ENCODE results near the gene NXN. TPM values are rescaled to one million over a fixed set of nuclear protein-coding genes. Genes with fewer than 3 reads are reported as not detected.

Gene NXN
- polyA plus RNA-seq, 3 donors: not detected

DNA sequence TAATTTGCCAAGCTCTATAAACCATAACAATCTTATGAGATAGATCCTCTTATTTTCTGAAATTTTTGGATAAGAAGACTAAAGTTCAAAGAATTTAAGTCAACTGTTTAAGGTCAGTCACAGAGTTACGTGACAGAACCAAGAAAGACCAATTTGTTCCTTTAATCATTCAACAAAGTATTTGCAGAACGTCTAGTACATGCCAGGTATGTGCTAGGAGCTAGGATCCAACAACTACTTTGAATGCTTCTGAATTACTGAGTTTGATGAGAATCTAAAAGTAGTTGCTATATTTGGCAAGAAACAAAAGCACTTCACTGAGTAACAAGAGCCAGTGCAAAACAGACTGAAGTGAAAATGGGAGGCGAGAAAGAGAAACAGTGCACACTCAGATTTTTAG lies 212.5 kb downstream of the NXN start:
- H3K9ac ChIP-seq (ENCODE audit: insufficient read depth, low read length, poor library complexity, severe bottlenecking): no peak overlapping the region
- H3K4me1 Mint-ChIP-seq: no peaks in the 10 kb centered on the region
- no peak overlapping the region for H3K4me3 ChIP-seq (replicated peaks in 1 of 3; ENCODE audit: low read depth in 2 of 3, low read length in 3 of 3)
- peaks cover 66 to 84% of the 10 kb centered on the region in 2 donors for H3K36me3 Mint-ChIP-seq
- no peak overlapping the region for H3K27ac ChIP-seq (ENCODE audit: low read depth in 1 of 2, low read length in 2 of 2)
- H3K36me3 ChIP-seq (replicated peaks in 1 of 2; ENCODE audit: control insufficient read depth in 1 of 2, insufficient read depth in 2 of 2, low read length in 2 of 2): peaks cover 62 to 76% of the 10 kb centered on the region in 2 donors
- 96% methylated on average over 2 of the region's 3 CpGs for WGBS (ENCODE audit: insufficient coverage)
- DNase-seq: no peak
- intact Hi-C loops (cut with micrococcal nuclease): no loop called here
- H3K27me3 ChIP-seq (ENCODE audit: control insufficient read depth in 2 of 2, insufficient read depth in 2 of 2, low read length in 2 of 2): no peaks in the 10 kb centered on the region
- no peaks in the 10 kb centered on the region for H4K20me1 ChIP-seq (ENCODE audit: insufficient read depth, low read length)
- H3K9me3 ChIP-seq (replicated peaks in 1 of 2; ENCODE audit: control insufficient read depth in 1 of 2, insufficient read depth in 1 of 2, low read length in 2 of 2): no peaks in the 10 kb centered on the region
- no peak overlapping the region for H3K27ac Mint-ChIP-seq
- H3K4me1 ChIP-seq (ENCODE audit: control insufficient read depth in 1 of 2, insufficient read depth in 2 of 2, low read length in 2 of 2): no peaks in the 10 kb centered on the region
- H3K27me3 Mint-ChIP-seq (ENCODE audit: low read depth in 3 of 3): no peaks in the 10 kb centered on the region
- H3K79me2 ChIP-seq (ENCODE audit: insufficient read depth, low read length): no peaks in the 10 kb centered on the region
- TF ChIP-seq, protein P1, sequence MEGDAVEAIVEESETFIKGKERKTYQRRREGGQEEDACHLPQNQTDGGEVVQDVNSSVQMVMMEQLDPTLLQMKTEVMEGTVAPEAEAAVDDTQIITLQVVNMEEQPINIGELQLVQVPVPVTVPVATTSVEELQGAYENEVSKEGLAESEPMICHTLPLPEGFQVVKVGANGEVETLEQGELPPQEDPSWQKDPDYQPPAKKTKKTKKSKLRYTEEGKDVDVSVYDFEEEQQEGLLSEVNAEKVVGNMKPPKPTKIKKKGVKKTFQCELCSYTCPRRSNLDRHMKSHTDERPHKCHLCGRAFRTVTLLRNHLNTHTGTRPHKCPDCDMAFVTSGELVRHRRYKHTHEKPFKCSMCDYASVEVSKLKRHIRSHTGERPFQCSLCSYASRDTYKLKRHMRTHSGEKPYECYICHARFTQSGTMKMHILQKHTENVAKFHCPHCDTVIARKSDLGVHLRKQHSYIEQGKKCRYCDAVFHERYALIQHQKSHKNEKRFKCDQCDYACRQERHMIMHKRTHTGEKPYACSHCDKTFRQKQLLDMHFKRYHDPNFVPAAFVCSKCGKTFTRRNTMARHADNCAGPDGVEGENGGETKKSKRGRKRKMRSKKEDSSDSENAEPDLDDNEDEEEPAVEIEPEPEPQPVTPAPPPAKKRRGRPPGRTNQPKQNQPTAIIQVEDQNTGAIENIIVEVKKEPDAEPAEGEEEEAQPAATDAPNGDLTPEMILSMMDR (IDR thresholded peaks at IDR 0.05): no peak
- no peak overlapping the region for H3K4me3 Mint-ChIP-seq
- H2AFZ ChIP-seq (ENCODE audit: insufficient read depth, low read depth, low read length, poor library complexity, severe bottlenecking): no peak overlapping the region
- H3K9me3 Mint-ChIP-seq: peaks cover 0 to 1% (median 0%) of the 10 kb centered on the region in 7 donors
- no peak overlapping the region for H3K4me2 ChIP-seq (replicated peaks; ENCODE audit: extremely low read depth, low read length, poor library complexity, severe bottlenecking)

DNA sequence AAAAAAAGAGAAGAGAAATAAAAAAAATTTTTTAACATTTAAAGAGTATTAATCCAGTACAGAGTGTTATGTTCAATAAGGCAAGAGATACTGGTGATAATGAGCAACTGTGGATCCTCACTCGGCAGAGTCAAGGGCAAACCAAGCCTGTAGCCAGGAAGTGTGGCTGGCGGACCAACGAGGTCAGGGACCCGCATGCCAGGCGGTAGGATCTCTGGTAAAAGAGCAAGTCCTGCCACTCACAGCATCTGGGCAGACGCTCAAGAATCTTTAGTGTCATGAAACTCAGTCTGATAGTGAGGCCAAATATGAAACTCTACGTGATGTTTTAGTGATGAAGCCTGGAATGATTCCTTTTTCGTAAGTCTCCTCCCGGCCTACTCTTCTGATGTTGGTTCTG lies 219.2 kb downstream of the NXN start:
- H3K4me1 Mint-ChIP-seq: no peaks in the 10 kb centered on the region
- no peaks in the 10 kb centered on the region for H3K27me3 Mint-ChIP-seq (ENCODE audit: low read depth in 3 of 3)
- Histone ChIP-seq H3K79me2 (ENCODE audit: insufficient read depth, low read length) (no peaks in the 10 kb centered on the region), H3K9me3 (replicated peaks in 1 of 2; ENCODE audit: control insufficient read depth in 1 of 2, insufficient read depth in 1 of 2, low read length in 2 of 2) (no peaks in the 10 kb centered on the region), H4K20me1 (ENCODE audit: insufficient read depth, low read length) (no peaks in the 10 kb centered on the region), H3K27me3 (ENCODE audit: control insufficient read depth in 2 of 2, insufficient read depth in 2 of 2, low read length in 2 of 2) (no peaks in the 10 kb centered on the region), H3K27ac (ENCODE audit: low read depth in 1 of 2, low read length in 2 of 2) (no peak overlapping the region), H3K4me3 (replicated peaks in 1 of 3; ENCODE audit: low read depth in 2 of 3, low read length in 3 of 3) (no peak overlapping the region), H3K9ac (ENCODE audit: insufficient read depth, low read length, poor library complexity, severe bottlenecking) (no peak overlapping the region), H3K36me3 (replicated peaks in 1 of 2; ENCODE audit: control insufficient read depth in 1 of 2, insufficient read depth in 2 of 2, low read length in 2 of 2) (peaks cover 58 to 77% of the 10 kb centered on the region in 2 donors), H3K4me1 (ENCODE audit: control insufficient read depth in 1 of 2, insufficient read depth in 2 of 2, low read length in 2 of 2) (no peaks in the 10 kb centered on the region), H3K4me2 (replicated peaks; ENCODE audit: extremely low read depth, low read length, poor library complexity, severe bottlenecking) (no peak overlapping the region), H2AFZ (ENCODE audit: insufficient read depth, low read depth, low read length, poor library complexity, severe bottlenecking) (no peak overlapping the region)
- DNase-seq: no peak
- 93% methylated on average over 7 of the region's 9 CpGs for WGBS (ENCODE audit: insufficient coverage)
- intact Hi-C loops (cut with micrococcal nuclease): no loop called here
- H3K36me3 Mint-ChIP-seq: peaks cover 62 to 76% of the 10 kb centered on the region in 2 donors
- H3K4me3 Mint-ChIP-seq: no peak overlapping the region
- TF ChIP-seq, protein P1 (IDR thresholded peaks at IDR 0.05): no peak
- no peaks in the 10 kb centered on the region for H3K9me3 Mint-ChIP-seq
- H3K27ac Mint-ChIP-seq: peak overlapping the region in 3 of 7 donors; percentile 2 to 82 (median 50)
